Suprapubic skin (tissue), 4 donors: ENCODE measurements around the gene PCDHGC5. TPM values are rescaled to one million over a fixed set of nuclear protein-coding genes. Genes with fewer than 3 reads are reported as not detected.

Experiments
- DNase-seq, 2 donors: peaks; one replicate each; pipeline ENCODE4 v3.0.0-alpha.2; 2019; ENCODE audit warnings: low spot score in 2 of 2
- H3K27ac ChIP-seq: fragments of 200-600 bp; sonication (generic); one replicate; pipeline ENCODE4 v1.5.1; 2019
- H3K27me3 ChIP-seq: fragments of 200-600 bp; sonication (generic); one replicate; pipeline ENCODE4 v1.5.1; 2019
- H3K36me3 ChIP-seq: fragments of 200-600 bp; sonication (generic); one replicate; pipeline ENCODE4 v1.5.1; 2019
- H3K4me1 ChIP-seq: fragments of 200-600 bp; sonication (generic); one replicate; pipeline ENCODE4 v1.5.1; 2019
- H3K4me3 ChIP-seq: fragments of 200-600 bp; sonication (generic); one replicate; pipeline ENCODE4 v1.5.1; 2019; ENCODE audit warnings: mild to moderate bottlenecking
- H3K9me3 ChIP-seq: fragments of 200-600 bp; sonication (generic); one replicate; pipeline ENCODE4 v1.5.1; 2019
- EP300 ChIP-seq: sonication (generic); formaldehyde crosslinking; IDR thresholded peaks from one replicate; pipeline ENCODE4 v1.6.1; 2017; ENCODE audit warnings: antibody characterized with exemption
- POLR2A ChIP-seq, 2 donors: fragments of 450-650 bp; IDR thresholded peaks; one replicate each; pipeline ENCODE4 v1.6.1; 2017; ENCODE audit warnings: antibody characterized with exemption in 2 of 2, mild to moderate bottlenecking in 2 of 2, moderate library complexity in 2 of 2
- POLR2AphosphoS5 ChIP-seq, 3 donors: sonication (generic); formaldehyde crosslinking; IDR thresholded peaks; one replicate each; pipeline ENCODE4 v1.6.1; 2017; ENCODE audit warnings: antibody characterized with exemption in 3 of 3
- WGBS: methylation state at CpG from one replicate; pipeline ENCODE4 v1.1.5; 2018; 5-methylcytosine and 5-hydroxymethylcytosine counted together
- total RNA-seq, 4 donors: library from RNA; depleted of rRNA; stranded (reverse); fragments of >200 nt; gene quantifications; one replicate each; pipeline ENCODE4 v1.1.0, GENCODE V29; 2016
- TF ChIP-seq, protein P1 (sequence below), 2 donors: fragments of 200-600 bp in 1 of 2; fragments of 450-650 bp in 1 of 2; sonication (generic) in 1 of 2; IDR thresholded peaks; one replicate each; pipeline ENCODE4 v1.5.1; 2016 to 2019; ENCODE audit warnings: antibody characterized with exemption in 2 of 2, mild to moderate bottlenecking in 1 of 2, moderate library complexity in 1 of 2

The PCDHGC5 gene
- total RNA-seq, 4 donors from 2014 or later, result 1.6 to 10.5 (median 3.2) TPM

DNA sequence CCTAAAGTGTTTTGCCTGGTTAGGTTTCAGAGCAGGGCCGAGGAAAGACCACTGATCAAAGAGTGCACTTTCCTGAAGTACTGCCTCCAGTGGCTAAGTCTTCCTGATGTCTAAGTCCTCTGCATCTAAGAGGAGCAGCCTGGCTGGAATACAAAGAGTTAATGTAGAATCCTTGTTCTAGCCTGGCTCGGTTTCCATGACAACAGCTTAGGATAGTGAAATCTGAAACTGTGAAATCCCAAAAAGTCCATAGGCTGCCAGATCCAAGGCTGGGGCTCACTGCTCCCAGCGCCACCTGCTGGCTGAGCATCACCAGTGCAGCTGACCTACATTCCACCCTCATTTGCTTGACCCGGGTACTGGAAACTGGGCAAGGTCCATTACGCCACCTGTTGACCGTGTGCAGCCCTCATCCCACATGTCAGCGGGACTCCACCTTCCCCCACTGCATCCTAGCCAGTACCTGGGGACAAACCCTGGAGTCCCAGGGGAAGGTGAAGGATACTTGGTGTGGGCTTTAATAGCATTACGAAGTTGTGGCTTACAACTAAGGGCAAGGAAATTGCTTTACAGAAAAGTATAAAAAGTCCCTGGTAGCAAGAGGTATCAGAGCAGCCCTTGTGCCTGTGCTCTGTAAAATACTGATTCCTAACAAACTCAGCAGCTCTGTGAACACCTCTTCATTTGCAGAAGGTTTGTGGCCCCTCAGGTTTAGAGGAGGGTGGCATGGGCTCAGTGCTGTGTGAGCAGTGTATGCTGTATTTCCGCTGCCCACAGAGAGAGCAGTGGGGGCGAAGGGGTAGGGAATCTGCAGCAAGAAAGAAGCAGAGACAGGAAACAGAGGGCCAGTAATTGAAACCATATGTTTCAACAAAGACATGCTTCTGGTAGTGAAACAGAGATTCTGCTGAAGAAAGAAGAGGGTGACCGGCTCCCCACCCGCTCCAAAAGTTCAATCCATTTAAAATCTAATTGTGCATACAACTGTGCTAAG, 36.0 kb downstream of the PCDHGC5 start:
- peaks cover 80% of the 10 kb centered on the region for H3K4me1 ChIP-seq
- DNase-seq, result peak; percentile 90 to 92
- peak overlapping the region; percentile 69 for H3K27ac ChIP-seq
- H3K9me3 ChIP-seq, result no peaks in the 10 kb centered on the region
- WGBS, result 38% methylated on average over 10 of the region's 12 CpGs
- H3K4me3 ChIP-seq, result peak overlapping the region; percentile 14
- TF ChIP-seq POLR2AphosphoS5 (IDR thresholded peaks at IDR 0.05) (peak in 2 of 3 donors; percentile 67 to 74), POLR2A (IDR thresholded peaks at IDR 0.05) (no peak)
- TF ChIP-seq, protein P1, sequence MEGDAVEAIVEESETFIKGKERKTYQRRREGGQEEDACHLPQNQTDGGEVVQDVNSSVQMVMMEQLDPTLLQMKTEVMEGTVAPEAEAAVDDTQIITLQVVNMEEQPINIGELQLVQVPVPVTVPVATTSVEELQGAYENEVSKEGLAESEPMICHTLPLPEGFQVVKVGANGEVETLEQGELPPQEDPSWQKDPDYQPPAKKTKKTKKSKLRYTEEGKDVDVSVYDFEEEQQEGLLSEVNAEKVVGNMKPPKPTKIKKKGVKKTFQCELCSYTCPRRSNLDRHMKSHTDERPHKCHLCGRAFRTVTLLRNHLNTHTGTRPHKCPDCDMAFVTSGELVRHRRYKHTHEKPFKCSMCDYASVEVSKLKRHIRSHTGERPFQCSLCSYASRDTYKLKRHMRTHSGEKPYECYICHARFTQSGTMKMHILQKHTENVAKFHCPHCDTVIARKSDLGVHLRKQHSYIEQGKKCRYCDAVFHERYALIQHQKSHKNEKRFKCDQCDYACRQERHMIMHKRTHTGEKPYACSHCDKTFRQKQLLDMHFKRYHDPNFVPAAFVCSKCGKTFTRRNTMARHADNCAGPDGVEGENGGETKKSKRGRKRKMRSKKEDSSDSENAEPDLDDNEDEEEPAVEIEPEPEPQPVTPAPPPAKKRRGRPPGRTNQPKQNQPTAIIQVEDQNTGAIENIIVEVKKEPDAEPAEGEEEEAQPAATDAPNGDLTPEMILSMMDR (IDR thresholded peaks at IDR 0.05), result peak; percentile 97 to 99
- H3K27me3 ChIP-seq, result no peaks in the 10 kb centered on the region
- H3K36me3 ChIP-seq, result peaks cover 40% of the 10 kb centered on the region

- no peaks in the 10 kb centered on the region for H3K9me3 ChIP-seq
- TF ChIP-seq, protein P1 (IDR thresholded peaks at IDR 0.05), result no peak
- TF ChIP-seq POLR2A (IDR thresholded peaks at IDR 0.05) (no peak), EP300 (no peak), POLR2AphosphoS5 (IDR thresholded peaks at IDR 0.05) (no peak)
- no peak for DNase-seq
- peaks cover 76% of the 10 kb centered on the region for H3K4me1 ChIP-seq
- peak overlapping the region; percentile 69 for H3K27ac ChIP-seq
- H3K27me3 ChIP-seq, result no peaks in the 10 kb centered on the region
- H3K4me3 ChIP-seq, result no peak overlapping the region
- WGBS, result 75% methylated on average over 7 of the region's 7 CpGs
- H3K36me3 ChIP-seq, result peaks cover 40% of the 10 kb centered on the region
Measured at GRCh38 chr5:141525653-141526052, 36.8 kb downstream of the PCDHGC5 start.

DNA sequence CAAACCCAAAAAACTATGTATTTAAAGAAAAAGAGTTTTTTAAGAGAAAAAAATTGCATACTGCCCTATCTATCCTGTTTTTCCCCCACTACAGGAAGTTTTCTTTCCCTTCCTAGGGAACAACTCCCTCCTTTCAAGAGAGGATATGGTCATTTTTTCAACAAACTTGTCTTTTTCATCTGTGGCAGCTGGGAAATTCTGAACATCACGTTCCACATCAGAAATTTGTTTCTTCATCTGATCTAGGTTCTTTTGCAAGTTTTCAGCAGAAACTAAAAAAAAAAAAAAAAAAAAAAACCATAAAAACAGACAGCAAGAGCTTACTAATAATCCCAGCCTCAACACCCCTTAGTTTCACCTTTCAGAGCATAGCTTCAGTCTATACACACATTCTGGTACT, 38.5 kb downstream of the PCDHGC5 start:
- TF ChIP-seq POLR2AphosphoS5 (IDR thresholded peaks at IDR 0.05), result no peak
- TF ChIP-seq POLR2A (IDR thresholded peaks at IDR 0.05), result no peak
- no peak for TF ChIP-seq EP300
- no peak for DNase-seq
- H3K4me1 ChIP-seq, result peaks cover 58% of the 10 kb centered on the region
- WGBS, result 74% methylated on average over 1 of the region's 1 CpG
- H3K27ac ChIP-seq, result peak overlapping the region; percentile 67
- no peak overlapping the region for H3K4me3 ChIP-seq
- no peaks in the 10 kb centered on the region for H3K9me3 ChIP-seq
- H3K36me3 ChIP-seq, result peaks cover 40% of the 10 kb centered on the region
- no peaks in the 10 kb centered on the region for H3K27me3 ChIP-seq

GRCh38 chr5:141528291-141528984, 39.6 kb downstream of the PCDHGC5 start:
- Histone ChIP-seq H3K27me3 (no peaks in the 10 kb centered on the region), H3K36me3 (peaks cover 39% of the 10 kb centered on the region), H3K27ac (peak overlapping the region; percentile 77), H3K4me1 (peaks cover 51% of the 10 kb centered on the region), H3K9me3 (no peaks in the 10 kb centered on the region), H3K4me3 (no peak overlapping the region)
- TF ChIP-seq, protein P1 (IDR thresholded peaks at IDR 0.05), result no peak
- TF ChIP-seq POLR2AphosphoS5 (IDR thresholded peaks at IDR 0.05) (no peak), EP300 (no peak), POLR2A (IDR thresholded peaks at IDR 0.05) (no peak)
- no peak for DNase-seq
- 58% methylated on average over 11 of the region's 11 CpGs for WGBS

- Histone ChIP-seq H3K4me1 (peaks cover 48% of the 10 kb centered on the region), H3K27me3 (no peaks in the 10 kb centered on the region), H3K36me3 (peaks cover 40% of the 10 kb centered on the region), H3K9me3 (no peaks in the 10 kb centered on the region), H3K4me3 (no peak overlapping the region), H3K27ac (peak overlapping the region; percentile 77)
- no peak for DNase-seq
- 50% methylated on average over 5 of the region's 5 CpGs for whole genome bisulfite sequencing
- TF ChIP-seq, protein P1 (IDR thresholded peaks at IDR 0.05), result no peak
- TF ChIP-seq EP300 (no peak), POLR2AphosphoS5 (IDR thresholded peaks at IDR 0.05) (no peak), POLR2A (IDR thresholded peaks at IDR 0.05) (no peak)
Measured at GRCh38 chr5:141529002-141529401, 40.1 kb downstream of the PCDHGC5 start.
